Parathyroid adenoma (tissue), 2 donors: ENCODE measurements around the gene PCDHGA5.
"Not testable (repeated sequence)": the region's sequence is repeated elsewhere in the genome, so short reads cannot be mapped to it uniquely, and the experiment has no call there.

Source experiments
- H2AFZ ChIP-seq: fragments of 300-600 bp; sonication (generic); one replicate; pipeline ENCODE4 v1.7.0; 2017; ENCODE audit warnings: antibody characterized with exemption, mild to moderate bottlenecking
- H3K27ac ChIP-seq: fragments of 300-600 bp; sonication (generic); one replicate; pipeline ENCODE4 v1.7.0; 2017
- H3K27me3 ChIP-seq: fragments of 300-600 bp; sonication (generic); one replicate; pipeline ENCODE4 v1.7.0; 2017; ENCODE audit warnings: low read length; ENCODE audit not compliant: control insufficient read depth, insufficient read depth
- H3K36me3 ChIP-seq: fragments of 300-600 bp; sonication (generic); one replicate; pipeline ENCODE4 v1.7.0; 2017; ENCODE audit warnings: low read length; ENCODE audit not compliant: control insufficient read depth, insufficient read depth
- H3K4me1 ChIP-seq: fragments of 300-600 bp; sonication (generic); one replicate; pipeline ENCODE4 v1.7.0; 2017; ENCODE audit warnings: control low read depth
- H3K4me2 ChIP-seq: fragments of 300-600 bp; sonication (generic); one replicate; pipeline ENCODE4 v1.7.0; 2017; ENCODE audit warnings: low read length
- H3K4me3 ChIP-seq: fragments of 300-600 bp; sonication (generic); one replicate; pipeline ENCODE4 v1.7.0; 2017; ENCODE audit warnings: low read depth, low read length
- H3K79me2 ChIP-seq: fragments of 300-600 bp; sonication (generic); one replicate; pipeline ENCODE4 v1.7.0; 2017; ENCODE audit warnings: control low read depth
- H3K9ac ChIP-seq: fragments of 300-600 bp; sonication (generic); one replicate; pipeline ENCODE4 v1.7.0; 2017; ENCODE audit warnings: mild to moderate bottlenecking
- H3K9me3 ChIP-seq: fragments of 300-600 bp; sonication (generic); one replicate; pipeline ENCODE4 v1.7.0; 2017; ENCODE audit warnings: low read length; ENCODE audit not compliant: control insufficient read depth
- TF ChIP-seq, protein P1 (sequence below): fragments of 300-600 bp; sonication (generic); IDR thresholded peaks from one replicate; pipeline ENCODE4 v1.7.0; 2017; ENCODE audit warnings: antibody characterized with exemption, mild to moderate bottlenecking
- donor health status: primary hyperparathyroidism.

PCDHGA5 gene

DNA sequence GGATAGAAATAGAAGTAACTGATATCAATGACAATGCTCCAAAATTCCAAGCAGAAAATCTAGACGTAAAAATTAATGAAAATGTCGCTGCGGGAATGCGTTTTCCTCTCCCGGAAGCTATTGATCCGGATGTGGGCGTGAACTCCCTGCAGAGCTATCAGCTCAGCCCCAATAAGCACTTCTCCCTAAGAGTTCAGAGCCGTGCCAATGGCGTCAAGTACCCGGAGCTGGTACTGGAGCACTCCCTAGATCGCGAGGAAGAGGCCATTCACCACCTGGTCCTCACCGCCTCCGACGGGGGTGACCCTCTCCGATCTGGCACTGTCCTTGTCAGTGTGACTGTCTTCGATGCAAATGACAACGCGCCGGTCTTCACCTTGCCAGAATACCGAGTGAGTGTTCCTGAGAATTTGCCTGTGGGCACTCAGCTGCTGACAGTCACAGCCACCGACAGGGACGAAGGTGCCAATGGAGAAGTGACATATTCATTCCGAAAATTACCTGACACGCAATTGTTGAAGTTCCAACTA lies 49.6 kb downstream of the PCDHGA5 start:
- TF ChIP-seq, protein P1, sequence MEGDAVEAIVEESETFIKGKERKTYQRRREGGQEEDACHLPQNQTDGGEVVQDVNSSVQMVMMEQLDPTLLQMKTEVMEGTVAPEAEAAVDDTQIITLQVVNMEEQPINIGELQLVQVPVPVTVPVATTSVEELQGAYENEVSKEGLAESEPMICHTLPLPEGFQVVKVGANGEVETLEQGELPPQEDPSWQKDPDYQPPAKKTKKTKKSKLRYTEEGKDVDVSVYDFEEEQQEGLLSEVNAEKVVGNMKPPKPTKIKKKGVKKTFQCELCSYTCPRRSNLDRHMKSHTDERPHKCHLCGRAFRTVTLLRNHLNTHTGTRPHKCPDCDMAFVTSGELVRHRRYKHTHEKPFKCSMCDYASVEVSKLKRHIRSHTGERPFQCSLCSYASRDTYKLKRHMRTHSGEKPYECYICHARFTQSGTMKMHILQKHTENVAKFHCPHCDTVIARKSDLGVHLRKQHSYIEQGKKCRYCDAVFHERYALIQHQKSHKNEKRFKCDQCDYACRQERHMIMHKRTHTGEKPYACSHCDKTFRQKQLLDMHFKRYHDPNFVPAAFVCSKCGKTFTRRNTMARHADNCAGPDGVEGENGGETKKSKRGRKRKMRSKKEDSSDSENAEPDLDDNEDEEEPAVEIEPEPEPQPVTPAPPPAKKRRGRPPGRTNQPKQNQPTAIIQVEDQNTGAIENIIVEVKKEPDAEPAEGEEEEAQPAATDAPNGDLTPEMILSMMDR = no peak
- Histone ChIP-seq H3K79me2 (no peaks in the 10 kb centered on the region), H3K36me3 (peaks cover 7% of the 10 kb centered on the region), H3K9ac (no peak overlapping the region), H3K4me1 (no peaks in the 10 kb centered on the region), H3K27ac (no peak overlapping the region), H2AFZ (no peak overlapping the region), H3K4me2 (no peak overlapping the region), H3K4me3 (peak overlapping the region; percentile 48), H3K9me3 (peaks cover 10% of the 10 kb centered on the region), H3K27me3 (no peaks in the 10 kb centered on the region)

DNA sequence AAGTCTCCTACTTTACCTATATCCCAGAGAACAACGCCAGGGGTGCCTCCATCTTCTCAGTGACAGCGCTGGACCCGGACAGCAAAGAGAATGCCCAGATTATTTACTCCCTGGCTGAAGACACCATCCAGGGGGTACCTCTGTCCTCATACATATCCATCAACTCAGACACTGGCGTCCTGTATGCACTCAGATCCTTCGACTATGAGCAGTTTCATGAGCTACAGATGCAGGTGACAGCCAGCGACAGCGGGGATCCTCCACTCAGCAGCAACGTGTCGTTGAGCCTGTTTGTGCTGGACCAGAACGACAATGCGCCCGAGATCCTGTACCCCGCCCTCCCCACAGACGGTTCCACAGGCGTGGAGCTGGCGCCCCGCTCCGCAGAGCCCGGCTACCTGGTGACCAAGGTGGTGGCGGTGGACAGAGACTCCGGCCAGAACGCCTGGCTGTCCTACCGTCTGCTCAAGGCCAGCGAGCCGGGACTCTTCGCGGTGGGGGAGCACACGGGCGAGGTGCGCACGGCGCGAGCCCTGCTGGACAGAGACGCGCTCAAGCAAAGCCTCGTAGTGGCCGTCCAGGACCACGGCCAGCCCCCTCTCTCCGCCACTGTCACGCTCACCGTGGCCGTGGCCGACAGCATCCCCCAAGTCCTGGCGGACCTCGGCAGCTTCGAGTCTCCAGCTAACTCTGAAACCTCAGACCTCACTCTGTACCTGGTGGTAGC lies 50.7 kb downstream of the PCDHGA5 start:
- H3K4me3 ChIP-seq, H3K4me1 ChIP-seq, H3K36me3 ChIP-seq, H3K79me2 ChIP-seq, H3K9ac ChIP-seq, H3K9me3 ChIP-seq, H3K27me3 ChIP-seq, H2AFZ ChIP-seq, H3K4me2 ChIP-seq, H3K27ac ChIP-seq: not testable (repeated sequence)

DNA sequence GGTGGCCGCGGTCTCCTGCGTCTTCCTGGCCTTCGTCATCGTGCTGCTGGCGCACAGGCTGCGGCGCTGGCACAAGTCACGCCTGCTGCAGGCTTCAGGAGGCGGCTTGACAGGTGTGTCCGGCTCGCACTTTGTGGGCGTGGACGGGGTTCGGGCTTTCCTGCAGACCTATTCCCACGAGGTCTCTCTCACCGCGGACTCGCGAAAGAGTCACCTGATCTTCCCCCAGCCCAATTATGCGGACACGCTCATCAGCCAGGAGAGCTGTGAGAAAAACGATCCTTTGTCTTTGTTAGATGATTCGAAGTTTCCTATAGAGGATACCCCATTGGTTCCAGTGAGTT lies 51.3 kb downstream of the PCDHGA5 start:
- not testable (repeated sequence) for H3K9ac ChIP-seq, H3K4me2 ChIP-seq, H3K4me3 ChIP-seq, H3K27me3 ChIP-seq, H3K9me3 ChIP-seq, H3K27ac ChIP-seq, H3K4me1 ChIP-seq, H3K79me2 ChIP-seq, H2AFZ ChIP-seq
- peaks cover 11% of the 10 kb centered on the region for H3K36me3 ChIP-seq
